ACC112 (cell line): ENCODE measurements around the gene NOTCH1.

ENCODE experiments used
- H2AFZ ChIP-seq: fragments of 200-600 bp; sonication (generic); one replicate; pipeline ENCODE4 v1.6.0; 2017; ENCODE audit warnings: antibody characterized with exemption, low read length; ENCODE audit not compliant: unreplicated experiment
- H3K27ac ChIP-seq: fragments of 200-600 bp; sonication (generic); 2 replicates; pipeline ENCODE4 v1.5.1; 2014; ENCODE audit warnings: low read depth, mild to moderate bottlenecking, antibody characterized with exemption, low read length, moderate library complexity
- H3K27me3 ChIP-seq: fragments of 200-600 bp; sonication (generic); 2 replicates; pipeline ENCODE4 v1.6.1; 2014; ENCODE audit warnings: mild to moderate bottlenecking, antibody characterized with exemption, low read length, moderate library complexity, mixed read lengths; ENCODE audit not compliant: insufficient read depth
- H3K36me3 ChIP-seq: fragments of 200-600 bp; sonication (generic); 2 replicates; pipeline ENCODE4 v1.6.1; 2016; ENCODE audit warnings: mild to moderate bottlenecking, antibody characterized with exemption, low read length, moderate library complexity, mixed read lengths; ENCODE audit not compliant: insufficient read depth
- H3K4me1 ChIP-seq: fragments of 200-600 bp; sonication (generic); one replicate; pipeline ENCODE4 v1.6.1; 2016; ENCODE audit warnings: low read length, mixed read lengths; ENCODE audit not compliant: insufficient read depth, unreplicated experiment, control insufficient read depth
- H3K4me3 ChIP-seq: fragments of 200-600 bp; sonication (generic); 2 replicates; pipeline ENCODE4 v1.5.1; 2014; ENCODE audit warnings: mild to moderate bottlenecking, low read depth, low read length
- H3K79me2 ChIP-seq: fragments of 200-600 bp; sonication (generic); one replicate; pipeline ENCODE4 v1.6.0; 2016; ENCODE audit warnings: low read length; ENCODE audit not compliant: control insufficient read depth, unreplicated experiment, insufficient read depth

Gene NOTCH1

DNA sequence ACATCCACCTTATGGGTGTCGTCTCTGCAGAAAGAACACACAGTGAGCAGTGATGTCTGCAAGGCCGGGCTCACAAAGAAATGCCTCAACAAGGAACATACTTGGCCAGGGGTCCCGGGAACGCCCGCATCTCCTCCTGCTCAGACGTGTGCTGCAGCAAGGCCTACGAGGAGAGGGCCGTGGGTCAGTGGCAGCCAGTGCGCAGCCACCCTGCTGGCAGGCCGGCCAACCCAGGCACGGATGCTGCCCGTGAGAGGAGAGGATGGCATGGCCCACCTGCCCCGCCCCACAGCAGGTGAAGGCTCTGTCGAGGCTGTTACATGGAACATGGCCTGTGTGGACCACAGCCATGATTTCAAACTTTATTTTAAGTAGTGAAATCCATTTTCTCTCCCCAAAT is 82.3 kb downstream of the NOTCH1 start:
- Histone ChIP-seq H3K4me3 (no peak overlapping the region), H3K79me2 (peaks cover 10% of the 10 kb centered on the region), H3K27ac (no peak overlapping the region), H2AFZ (no peak overlapping the region), H3K27me3 (no peaks in the 10 kb centered on the region), H3K4me1 (no peaks in the 10 kb centered on the region), H3K36me3 (peaks cover 56% of the 10 kb centered on the region)

DNA sequence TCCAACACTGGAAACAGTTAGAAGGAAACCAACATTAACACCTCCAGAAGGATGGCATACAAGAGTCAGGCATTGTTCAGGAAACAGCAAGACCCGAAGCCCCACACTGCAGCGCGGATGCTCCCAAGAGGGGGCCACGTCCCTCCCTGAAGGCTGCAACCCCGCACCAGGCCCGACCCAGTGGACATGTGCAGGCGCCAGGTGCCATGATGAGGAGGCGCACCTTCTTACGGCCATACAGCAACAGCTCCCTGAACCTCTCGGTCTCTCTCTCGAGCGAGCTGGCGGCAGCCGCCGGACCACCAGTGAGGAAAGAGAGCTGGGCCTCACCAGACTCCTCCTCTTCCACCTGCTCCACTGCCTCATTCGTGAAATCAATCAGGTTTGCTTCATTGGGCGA is 83.2 kb downstream of the NOTCH1 start:
- peaks cover 52% of the 10 kb centered on the region for H3K36me3 ChIP-seq
- no peak overlapping the region for H3K4me3 ChIP-seq
- no peaks in the 10 kb centered on the region for H3K27me3 ChIP-seq
- peaks cover 10% of the 10 kb centered on the region for H3K79me2 ChIP-seq
- H3K4me1 ChIP-seq = no peaks in the 10 kb centered on the region
- no peak overlapping the region for H3K27ac ChIP-seq
- no peak overlapping the region for H2AFZ ChIP-seq

DNA sequence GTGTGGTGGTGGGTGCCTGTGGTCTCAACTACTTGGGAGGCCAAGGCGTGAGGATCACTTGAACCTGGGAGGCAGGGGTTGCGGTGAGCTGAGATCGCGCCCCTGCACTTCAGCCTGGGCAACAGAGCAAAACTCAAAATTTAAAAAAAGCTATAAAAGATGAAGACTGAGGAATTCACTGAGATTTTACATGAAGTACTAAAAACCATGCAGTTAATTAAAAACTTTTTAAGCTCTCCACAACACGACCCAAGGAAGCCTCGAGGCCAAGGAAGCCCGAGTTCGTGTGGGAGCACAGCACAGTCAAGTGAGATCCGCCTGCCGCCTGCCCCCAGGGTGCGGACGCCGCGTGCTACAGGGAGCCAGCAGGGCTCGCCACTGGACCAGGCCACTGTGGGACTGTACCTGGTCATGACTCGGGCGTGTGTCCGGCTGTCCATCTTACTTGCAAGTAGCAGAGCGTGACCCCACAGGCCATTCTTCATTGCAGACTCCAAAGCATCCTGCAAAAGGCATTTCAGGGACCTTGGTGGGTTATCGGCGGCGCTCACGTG is 85.0 kb downstream of the NOTCH1 start:
- H3K36me3 ChIP-seq = peaks cover 44% of the 10 kb centered on the region

DNA sequence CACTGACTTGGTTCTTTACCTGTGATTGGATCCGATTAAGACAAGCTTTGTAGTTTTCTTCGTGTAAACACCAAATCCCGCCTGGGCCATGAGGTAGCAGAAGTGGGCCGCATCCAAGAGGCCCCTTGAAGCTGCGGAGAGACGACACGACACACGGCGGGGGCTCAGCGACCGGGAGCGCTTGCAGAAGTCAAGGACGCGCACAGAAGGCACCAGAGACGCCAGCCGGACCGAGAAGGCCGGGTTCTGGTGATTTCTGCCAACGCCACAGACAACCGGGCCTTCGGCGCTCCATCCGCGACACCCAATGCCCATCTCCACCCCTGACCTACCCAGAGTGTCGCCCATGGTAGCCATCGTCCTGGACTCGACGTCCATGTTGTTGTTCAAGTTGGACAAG is 86.4 kb downstream of the NOTCH1 start:
- Histone ChIP-seq H3K79me2 (peaks cover 7% of the 10 kb centered on the region), H3K4me3 (no peak overlapping the region), H3K27me3 (no peaks in the 10 kb centered on the region), H3K4me1 (no peaks in the 10 kb centered on the region), H2AFZ (no peak overlapping the region), H3K36me3 (peaks cover 35% of the 10 kb centered on the region), H3K27ac (no peak overlapping the region)

More for the DNA sequence above, 85.0 kb downstream of the NOTCH1 start:
- no peaks in the 10 kb centered on the region for H3K4me1 ChIP-seq
- no peak overlapping the region for H3K4me3 ChIP-seq
- no peak overlapping the region for H2AFZ ChIP-seq
- H3K79me2 ChIP-seq = peaks cover 8% of the 10 kb centered on the region
- no peaks in the 10 kb centered on the region for H3K27me3 ChIP-seq
- H3K27ac ChIP-seq = no peak overlapping the region

DNA sequence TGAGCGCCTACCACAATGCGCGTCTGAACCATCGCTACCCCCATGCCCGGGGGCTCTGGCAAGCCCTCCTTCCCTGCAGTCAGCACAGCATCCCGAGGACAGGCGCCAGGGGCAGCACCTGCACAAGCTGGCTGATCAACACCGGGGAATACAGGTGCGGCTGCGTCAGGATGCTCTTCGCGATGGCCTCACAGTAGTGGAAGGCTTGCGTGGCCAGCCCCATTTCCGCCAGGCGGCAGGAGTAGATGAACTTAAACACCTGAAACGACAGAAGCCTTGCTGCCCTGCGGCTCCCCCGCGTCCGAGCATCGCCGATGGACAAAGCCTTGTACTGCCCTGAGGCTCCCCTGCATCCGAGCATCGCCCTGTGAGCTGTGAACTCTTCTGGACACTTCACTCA is 88.5 kb downstream of the NOTCH1 start:
- Histone ChIP-seq H3K27me3 (no peaks in the 10 kb centered on the region), H2AFZ (no peak overlapping the region), H3K27ac (no peak overlapping the region), H3K79me2 (peaks cover 2% of the 10 kb centered on the region), H3K4me3 (no peak overlapping the region), H3K36me3 (peaks cover 35% of the 10 kb centered on the region; the same call in 1 of the 2 replicates), H3K4me1 (no peaks in the 10 kb centered on the region)

DNA sequence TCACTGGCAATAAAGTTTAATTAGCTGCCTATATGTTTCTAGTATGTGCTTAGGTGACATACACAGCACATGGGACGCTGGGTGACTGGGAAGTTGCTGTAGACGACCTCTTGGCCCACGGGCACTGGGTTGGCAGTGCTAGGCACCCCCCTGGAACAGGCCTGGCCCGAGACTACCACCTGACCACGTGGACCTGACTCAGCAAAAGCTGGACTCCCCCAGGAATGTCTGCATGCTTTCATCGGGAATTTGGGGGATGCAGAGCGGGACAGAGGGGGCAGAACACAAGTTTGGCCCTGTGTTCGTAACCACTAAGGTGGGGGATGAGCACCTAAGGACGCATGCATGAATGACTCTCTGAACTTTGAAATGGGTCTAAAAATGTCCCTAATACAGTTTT is 89.6 kb downstream of the NOTCH1 start:
- Histone ChIP-seq H3K36me3 (peaks cover 35% of the 10 kb centered on the region; the same call in 1 of the 2 replicates), H2AFZ (no peak overlapping the region), H3K4me3 (no peak overlapping the region), H3K27ac (no peak overlapping the region), H3K4me1 (no peaks in the 10 kb centered on the region), H3K79me2 (peaks cover 2% of the 10 kb centered on the region), H3K27me3 (no peaks in the 10 kb centered on the region)

DNA sequence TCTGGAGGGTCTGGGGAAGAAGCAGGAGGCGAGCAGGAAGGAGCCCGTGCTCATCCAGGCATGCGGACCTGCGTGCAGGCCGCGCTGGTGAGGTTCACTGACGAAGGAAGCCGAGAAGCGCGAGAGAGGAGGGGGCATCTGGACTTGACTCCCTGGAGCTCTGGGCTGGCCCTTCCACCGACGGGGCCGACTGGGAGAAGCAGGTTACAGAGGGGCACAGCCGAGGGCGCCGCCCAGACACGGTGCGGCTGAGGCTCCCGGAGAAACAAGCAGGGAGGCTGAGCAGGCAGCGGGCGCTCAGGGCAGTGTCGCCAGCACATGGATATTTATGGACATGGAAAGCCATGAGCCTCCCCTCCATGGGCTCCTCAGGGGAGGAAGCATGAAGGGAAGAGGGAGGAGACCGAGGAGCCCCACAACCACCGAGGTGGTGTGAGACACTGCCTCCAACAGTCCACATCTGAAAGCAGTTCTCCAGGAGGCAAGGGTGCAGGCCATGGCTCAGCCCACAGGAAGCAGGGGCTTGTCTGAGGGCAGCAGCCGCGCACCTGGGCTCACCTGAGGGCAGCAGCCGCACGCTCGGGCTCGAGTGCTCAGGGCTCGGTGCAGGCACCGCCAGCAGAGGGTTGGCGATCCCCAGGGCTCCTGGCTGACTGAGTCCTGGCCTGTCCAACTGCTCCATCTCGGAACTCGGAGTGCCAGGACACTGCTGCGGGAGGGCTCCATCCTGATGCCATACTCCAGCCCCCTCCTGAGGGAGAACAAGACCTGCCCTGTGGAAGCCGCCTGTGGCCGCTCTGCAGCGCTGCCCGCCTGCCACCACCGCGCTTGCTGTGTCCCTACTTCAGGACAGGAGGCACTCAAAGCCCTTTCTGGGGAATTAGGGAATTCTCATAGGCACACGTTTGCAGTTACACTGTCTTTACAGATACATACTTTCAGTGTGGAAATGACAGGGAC is 90.5 kb downstream of the NOTCH1 start:
- Histone ChIP-seq H3K79me2 (no peaks in the 10 kb centered on the region), H2AFZ (no peak overlapping the region), H3K27ac (no peak overlapping the region), H3K36me3 (peaks cover 28% of the 10 kb centered on the region; the same call in 1 of the 2 replicates), H3K4me1 (no peaks in the 10 kb centered on the region), H3K27me3 (no peaks in the 10 kb centered on the region), H3K4me3 (no peak overlapping the region)

DNA sequence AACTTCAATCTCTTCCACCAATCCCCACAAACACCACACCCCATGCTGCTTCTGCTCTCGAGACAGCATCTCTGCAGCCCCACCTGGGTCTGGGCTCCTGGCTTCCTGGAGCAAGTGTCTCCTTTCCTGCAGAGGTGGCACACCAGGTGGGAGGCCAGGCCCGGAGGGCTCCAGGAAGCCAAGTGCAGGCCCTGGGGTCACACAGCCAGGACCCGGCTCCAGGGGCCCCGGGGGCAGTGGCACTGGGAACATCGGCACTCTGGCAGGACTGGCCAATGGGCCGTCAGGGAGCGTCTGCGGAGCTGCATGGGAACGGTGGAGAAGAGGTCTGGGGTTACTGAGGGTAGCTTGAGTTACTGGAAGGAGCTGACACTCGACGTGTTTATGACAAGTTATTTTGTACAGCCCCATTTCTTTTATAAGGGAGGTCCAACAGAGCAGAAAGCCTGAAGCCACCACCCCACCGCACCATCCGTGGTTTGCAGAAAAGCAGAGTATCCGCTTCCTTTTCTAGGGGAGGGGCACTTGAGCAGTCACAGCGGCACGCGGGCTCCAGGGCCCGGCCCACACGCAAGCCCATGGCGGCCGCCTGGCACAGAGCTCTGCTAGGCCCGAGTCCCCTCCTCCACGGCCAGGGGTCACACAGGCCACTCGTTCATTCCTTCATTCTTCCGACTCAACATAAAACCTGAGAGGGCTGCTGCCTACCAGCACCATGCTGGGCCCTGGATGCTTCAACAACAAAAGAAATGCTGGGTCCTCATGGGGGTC is 91.6 kb downstream of the NOTCH1 start:
- no peak overlapping the region for H2AFZ ChIP-seq
- no peaks in the 10 kb centered on the region for H3K27me3 ChIP-seq
- no peaks in the 10 kb centered on the region for H3K79me2 ChIP-seq
- no peak overlapping the region for H3K27ac ChIP-seq
- H3K4me1 ChIP-seq = no peaks in the 10 kb centered on the region
- H3K36me3 ChIP-seq = peaks cover 25% of the 10 kb centered on the region; the same call in 1 of the 2 replicates
- no peak overlapping the region for H3K4me3 ChIP-seq

DNA sequence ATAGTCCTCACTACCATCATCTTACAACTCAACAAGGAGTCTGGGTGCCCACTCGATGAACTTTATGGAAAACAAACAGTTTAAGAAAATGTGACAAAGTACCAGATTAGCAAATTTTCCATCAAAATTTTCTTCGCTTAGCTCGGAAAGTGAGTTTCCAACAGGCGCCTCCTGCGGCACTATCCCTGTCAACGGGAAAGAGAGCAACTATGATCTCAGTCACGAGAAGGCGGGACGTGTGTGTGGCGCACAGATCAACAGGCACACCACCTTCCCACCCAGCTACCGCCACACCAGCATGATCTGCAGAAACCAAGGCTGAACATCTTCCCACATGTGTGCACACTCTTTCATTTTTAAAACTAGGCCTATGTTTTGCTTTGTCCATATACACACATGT is 92.5 kb downstream of the NOTCH1 start:
- no peaks in the 10 kb centered on the region for H3K79me2 ChIP-seq
- H3K27me3 ChIP-seq = no peaks in the 10 kb centered on the region
- H3K36me3 ChIP-seq = peaks cover 24% of the 10 kb centered on the region; the same call in 1 of the 2 replicates
- no peak overlapping the region for H2AFZ ChIP-seq
- no peak overlapping the region for H3K4me3 ChIP-seq
- no peak overlapping the region for H3K27ac ChIP-seq
- no peaks in the 10 kb centered on the region for H3K4me1 ChIP-seq

DNA sequence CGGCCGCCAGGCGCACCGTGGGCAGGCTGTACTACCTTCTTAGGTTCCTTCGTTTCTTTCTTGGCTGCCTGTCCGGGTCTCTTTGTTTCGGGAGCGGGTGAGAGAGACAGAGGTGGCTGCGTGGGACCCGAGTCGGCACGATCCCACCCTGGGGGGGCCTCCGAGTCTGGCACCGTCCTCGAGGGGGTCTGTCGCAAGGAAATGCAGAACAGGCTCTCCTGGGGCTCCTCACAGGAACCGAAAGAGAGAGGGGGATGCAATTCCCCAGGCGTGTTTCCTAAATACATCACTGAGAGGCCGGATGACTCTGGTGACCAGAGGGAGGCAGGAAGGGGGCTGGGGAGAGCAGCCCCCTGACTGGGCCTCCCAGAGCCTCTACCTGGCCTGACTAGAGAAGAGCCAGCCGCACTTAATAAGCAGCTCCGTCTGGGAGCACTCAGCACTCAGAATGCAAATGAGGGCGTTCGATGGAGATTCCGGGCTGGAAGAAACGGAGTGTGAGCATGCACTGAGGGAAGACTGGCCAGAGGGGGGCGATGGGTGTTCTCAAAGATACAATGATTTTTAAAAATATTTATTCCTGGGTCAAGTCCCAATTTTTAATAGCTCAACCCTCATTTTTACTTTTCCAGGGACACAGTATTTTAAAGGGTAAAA is 94.5 kb downstream of the NOTCH1 start:
- H2AFZ ChIP-seq = no peak overlapping the region

More for the DNA sequence above, 94.5 kb downstream of the NOTCH1 start:
- H3K36me3 ChIP-seq = peaks cover 22% of the 10 kb centered on the region
- H3K27me3 ChIP-seq = no peaks in the 10 kb centered on the region
- H3K79me2 ChIP-seq = no peaks in the 10 kb centered on the region
- no peak overlapping the region for H3K4me3 ChIP-seq
- H3K4me1 ChIP-seq = no peaks in the 10 kb centered on the region
- H3K27ac ChIP-seq = no peak overlapping the region
